Liver (tissue), 3 donors: ENCODE data around the gene NEURL1.
"Not testable (repeated sequence)": the region's sequence is repeated elsewhere in the genome, so short reads cannot be mapped to it uniquely, and the experiment has no call there.

ENCODE experiments used
- CTCF ChIP-seq: fragments of 150-350 bp; IDR thresholded peaks from 2 replicates; pipeline ENCODE4 v1.5.1; 2017; ENCODE audit warnings: improper control_type of control experiment, low read depth, low read length; ENCODE audit not compliant: missing input control
- TAF1 ChIP-seq: conservative IDR thresholded peaks from 2 replicates; pipeline ENCODE4 v1.6.1; 2016; ENCODE audit warnings: antibody characterized with exemption, mild to moderate bottlenecking
- donor health status: healthy.
- donor health status: healthy.

- not testable (repeated sequence) for TF ChIP-seq CTCF, TAF1
Observed at GRCh38 chr10:103522006-103522405, 28.5 kb downstream of the NEURL1 start.
